ENCODE results near the gene CACYBP.

- TF ChIP-seq EZH2 (IDR thresholded peaks at IDR 0.05) (no peak), POLR2AphosphoS5 (IDR thresholded peaks at IDR 0.05; ENCODE audit: borderline replicate concordance, low read depth, low read length) (no peak), FOXP2 (optimal IDR thresholded peaks at IDR 0.05; ENCODE audit: control extremely low read depth, extremely low read length, insufficient read depth) (no peak)
These were observed 36.7 kb downstream of the CACYBP start for GRCh38 chr1:175036476-175036875.
